Measurements from ENCODE around the gene FAM107B.

Gene FAM107B

GRCh38 chr10:14574291-14574690 is 200.4 kb downstream of the FAM107B start:
- WGBS, 2 experiments, result 91 to 96% methylated on average over 3 of the region's 3 CpGs
- H3K9me3 ChIP-seq (ENCODE audit: control insufficient read depth, low read length), result no peaks in the 10 kb centered on the region
- H3K4me3 ChIP-seq (ENCODE audit: insufficient read depth, low read depth, low read length), result no peak overlapping the region
- H3K27ac ChIP-seq (ENCODE audit: insufficient read depth, low read depth, low read length, poor library complexity, severe bottlenecking), result no peak overlapping the region
- H3K27me3 ChIP-seq (ENCODE audit: control insufficient read depth, insufficient read depth, low read length, poor library complexity, severe bottlenecking), result no peaks in the 10 kb centered on the region
- H3K36me3 ChIP-seq (ENCODE audit: control insufficient read depth, insufficient read depth, low read length), result no peaks in the 10 kb centered on the region
- H3K4me1 ChIP-seq (ENCODE audit: control insufficient read depth, insufficient read depth, low read length), result no peaks in the 10 kb centered on the region

GRCh38 chr10:14573666-14574261 is 200.9 kb downstream of the FAM107B start:
- Histone ChIP-seq H3K9me3 (ENCODE audit: control insufficient read depth, low read length) (no peaks in the 10 kb centered on the region), H3K27me3 (ENCODE audit: control insufficient read depth, insufficient read depth, low read length, poor library complexity, severe bottlenecking) (no peaks in the 10 kb centered on the region), H3K27ac (ENCODE audit: insufficient read depth, low read depth, low read length, poor library complexity, severe bottlenecking) (no peak overlapping the region), H3K4me1 (ENCODE audit: control insufficient read depth, insufficient read depth, low read length) (no peaks in the 10 kb centered on the region), H3K4me3 (ENCODE audit: insufficient read depth, low read depth, low read length) (no peak overlapping the region), H3K36me3 (ENCODE audit: control insufficient read depth, insufficient read depth, low read length) (no peaks in the 10 kb centered on the region)
- WGBS, 2 experiments, result 86 to 88% methylated on average over 1 of the region's 1 CpG

- H3K27ac ChIP-seq (ENCODE audit: insufficient read depth, low read depth, low read length, poor library complexity, severe bottlenecking), result no peak overlapping the region
- no peaks in the 10 kb centered on the region for H3K27me3 ChIP-seq (ENCODE audit: control insufficient read depth, insufficient read depth, low read length, poor library complexity, severe bottlenecking)
- no peaks in the 10 kb centered on the region for H3K36me3 ChIP-seq (ENCODE audit: control insufficient read depth, insufficient read depth, low read length)
- no peaks in the 10 kb centered on the region for H3K9me3 ChIP-seq (ENCODE audit: control insufficient read depth, low read length)
- H3K4me3 ChIP-seq (ENCODE audit: insufficient read depth, low read depth, low read length), result no peak overlapping the region
- no peaks in the 10 kb centered on the region for H3K4me1 ChIP-seq (ENCODE audit: control insufficient read depth, insufficient read depth, low read length)
- 94 to 96% methylated on average over 2 to 3 of the region's 3 CpGs for WGBS, 2 experiments
Measured at GRCh38 chr10:14572811-14573210, 201.9 kb downstream of the FAM107B start.

GRCh38 chr10:14571866-14572507 is 202.7 kb downstream of the FAM107B start:
- Histone ChIP-seq H3K36me3 (ENCODE audit: control insufficient read depth, insufficient read depth, low read length) (no peaks in the 10 kb centered on the region), H3K27ac (ENCODE audit: insufficient read depth, low read depth, low read length, poor library complexity, severe bottlenecking) (no peak overlapping the region), H3K9me3 (ENCODE audit: control insufficient read depth, low read length) (no peaks in the 10 kb centered on the region), H3K27me3 (ENCODE audit: control insufficient read depth, insufficient read depth, low read length, poor library complexity, severe bottlenecking) (no peaks in the 10 kb centered on the region), H3K4me1 (ENCODE audit: control insufficient read depth, insufficient read depth, low read length) (no peaks in the 10 kb centered on the region), H3K4me3 (ENCODE audit: insufficient read depth, low read depth, low read length) (no peak overlapping the region)
- 93 to 94% methylated on average over 10 of the region's 10 CpGs for WGBS, 2 experiments

- H3K4me3 ChIP-seq (ENCODE audit: insufficient read depth, low read depth, low read length), result no peak overlapping the region
- H3K4me1 ChIP-seq (ENCODE audit: control insufficient read depth, insufficient read depth, low read length), result no peaks in the 10 kb centered on the region
- H3K27me3 ChIP-seq (ENCODE audit: control insufficient read depth, insufficient read depth, low read length, poor library complexity, severe bottlenecking), result no peaks in the 10 kb centered on the region
- 90 to 96% methylated on average over 1 of the region's 1 CpG for WGBS, 2 experiments
- H3K36me3 ChIP-seq (ENCODE audit: control insufficient read depth, insufficient read depth, low read length), result no peaks in the 10 kb centered on the region
- no peaks in the 10 kb centered on the region for H3K9me3 ChIP-seq (ENCODE audit: control insufficient read depth, low read length)
- no peak overlapping the region for H3K27ac ChIP-seq (ENCODE audit: insufficient read depth, low read depth, low read length, poor library complexity, severe bottlenecking)
Measured at GRCh38 chr10:14570800-14571199, 203.9 kb downstream of the FAM107B start.

GRCh38 chr10:14569274-14570060 is 205.2 kb downstream of the FAM107B start:
- no peaks in the 10 kb centered on the region for H3K27me3 ChIP-seq (ENCODE audit: control insufficient read depth, insufficient read depth, low read length, poor library complexity, severe bottlenecking)
- H3K36me3 ChIP-seq (ENCODE audit: control insufficient read depth, insufficient read depth, low read length), result no peaks in the 10 kb centered on the region
- no peaks in the 10 kb centered on the region for H3K9me3 ChIP-seq (ENCODE audit: control insufficient read depth, low read length)
- WGBS, 2 experiments, result 91 to 92% methylated on average over 9 of the region's 9 CpGs
- H3K27ac ChIP-seq (ENCODE audit: insufficient read depth, low read depth, low read length, poor library complexity, severe bottlenecking), result no peak overlapping the region
- no peaks in the 10 kb centered on the region for H3K4me1 ChIP-seq (ENCODE audit: control insufficient read depth, insufficient read depth, low read length)
- H3K4me3 ChIP-seq (ENCODE audit: insufficient read depth, low read depth, low read length), result no peak overlapping the region

GRCh38 chr10:14567421-14567820 is 207.3 kb downstream of the FAM107B start:
- H3K27ac ChIP-seq (ENCODE audit: insufficient read depth, low read depth, low read length, poor library complexity, severe bottlenecking), result no peak overlapping the region
- no peaks in the 10 kb centered on the region for H3K27me3 ChIP-seq (ENCODE audit: control insufficient read depth, insufficient read depth, low read length, poor library complexity, severe bottlenecking)
- no peak overlapping the region for H3K4me3 ChIP-seq (ENCODE audit: insufficient read depth, low read depth, low read length)
- H3K9me3 ChIP-seq (ENCODE audit: control insufficient read depth, low read length), result no peaks in the 10 kb centered on the region
- WGBS, 2 experiments, result 95 to 97% methylated on average over 4 of the region's 4 CpGs
- H3K36me3 ChIP-seq (ENCODE audit: control insufficient read depth, insufficient read depth, low read length), result no peaks in the 10 kb centered on the region
- no peaks in the 10 kb centered on the region for H3K4me1 ChIP-seq (ENCODE audit: control insufficient read depth, insufficient read depth, low read length)

- Histone ChIP-seq H3K27me3 (ENCODE audit: control insufficient read depth, insufficient read depth, low read length, poor library complexity, severe bottlenecking) (no peaks in the 10 kb centered on the region), H3K36me3 (ENCODE audit: control insufficient read depth, insufficient read depth, low read length) (no peaks in the 10 kb centered on the region), H3K4me3 (ENCODE audit: insufficient read depth, low read depth, low read length) (no peak overlapping the region), H3K4me1 (ENCODE audit: control insufficient read depth, insufficient read depth, low read length) (no peaks in the 10 kb centered on the region), H3K9me3 (ENCODE audit: control insufficient read depth, low read length) (no peaks in the 10 kb centered on the region), H3K27ac (ENCODE audit: insufficient read depth, low read depth, low read length, poor library complexity, severe bottlenecking) (no peak overlapping the region)
- WGBS, 2 experiments, result 90 to 91% methylated on average over 10 of the region's 10 CpGs
Measured at GRCh38 chr10:14566498-14566897, 208.2 kb downstream of the FAM107B start.

GRCh38 chr10:14565199-14565598 is 209.5 kb downstream of the FAM107B start:
- Histone ChIP-seq H3K27me3 (ENCODE audit: control insufficient read depth, insufficient read depth, low read length, poor library complexity, severe bottlenecking) (no peaks in the 10 kb centered on the region), H3K4me1 (ENCODE audit: control insufficient read depth, insufficient read depth, low read length) (no peaks in the 10 kb centered on the region), H3K4me3 (ENCODE audit: insufficient read depth, low read depth, low read length) (no peak overlapping the region), H3K36me3 (ENCODE audit: control insufficient read depth, insufficient read depth, low read length) (no peaks in the 10 kb centered on the region), H3K27ac (ENCODE audit: insufficient read depth, low read depth, low read length, poor library complexity, severe bottlenecking) (no peak overlapping the region), H3K9me3 (ENCODE audit: control insufficient read depth, low read length) (no peaks in the 10 kb centered on the region)
- WGBS, 2 experiments, result 90 to 94% methylated on average over 5 of the region's 5 CpGs

GRCh38 chr10:14564268-14564744 is 210.4 kb downstream of the FAM107B start:
- H3K4me1 ChIP-seq (ENCODE audit: control insufficient read depth, insufficient read depth, low read length), result no peaks in the 10 kb centered on the region
- no peaks in the 10 kb centered on the region for H3K9me3 ChIP-seq (ENCODE audit: control insufficient read depth, low read length)
- no peak overlapping the region for H3K4me3 ChIP-seq (ENCODE audit: insufficient read depth, low read depth, low read length)
- WGBS, 2 experiments, result 90 to 91% methylated on average over 5 of the region's 5 CpGs
- H3K27ac ChIP-seq (ENCODE audit: insufficient read depth, low read depth, low read length, poor library complexity, severe bottlenecking), result no peak overlapping the region
- H3K27me3 ChIP-seq (ENCODE audit: control insufficient read depth, insufficient read depth, low read length, poor library complexity, severe bottlenecking), result no peaks in the 10 kb centered on the region
- H3K36me3 ChIP-seq (ENCODE audit: control insufficient read depth, insufficient read depth, low read length), result no peaks in the 10 kb centered on the region
